Measurements from ENCODE around the gene EXOSC9. TPM values are rescaled to one million over a fixed set of nuclear protein-coding genes. Genes with fewer than 3 reads are reported as not detected.

Gene EXOSC9
- polyA plus RNA-seq, 4 donors: 47.5 to 62.7 (median 52.2) TPM

DNA sequence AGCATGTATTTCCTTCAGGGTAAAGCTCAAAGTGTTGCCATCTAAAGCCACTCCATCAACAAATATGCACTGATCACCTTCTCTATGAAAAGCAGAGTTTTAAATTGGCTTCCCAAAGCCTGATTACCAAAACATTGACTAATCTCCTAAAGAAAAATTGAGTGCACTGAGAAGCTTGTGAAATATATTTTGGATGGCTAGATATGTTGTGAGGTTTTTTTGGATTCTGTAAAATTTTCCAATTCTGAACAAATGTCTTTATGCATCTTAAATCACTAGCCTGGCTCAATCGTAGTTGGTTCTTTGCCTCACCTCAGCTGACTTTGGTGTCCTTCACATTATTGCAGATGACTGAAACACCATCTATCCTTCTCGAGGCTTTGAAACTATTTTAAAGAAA is 14.9 kb upstream of the EXOSC9 start:
- DNase-seq (ENCODE audit: low read depth in 4 of 4, low spot score in 3 of 4): no peak

DNA sequence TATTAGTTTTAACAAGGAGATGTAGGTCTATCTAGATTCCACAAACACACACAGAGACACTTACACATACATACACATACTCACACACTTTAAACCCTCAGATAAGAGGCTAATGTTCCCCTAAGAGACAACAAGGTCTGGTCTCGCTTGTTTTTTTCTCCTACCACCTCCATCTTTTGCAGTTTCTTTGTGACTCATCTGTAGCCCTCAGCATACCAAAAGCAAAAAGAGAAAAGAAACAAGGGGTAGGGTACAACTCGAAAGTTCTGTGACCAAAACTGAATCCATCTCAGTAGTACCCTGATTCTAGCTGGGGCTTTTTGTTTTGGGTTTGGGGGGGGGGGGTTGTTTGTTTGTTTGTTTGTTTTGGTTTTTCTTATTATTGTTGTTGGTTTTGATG is 12.2 kb upstream of the EXOSC9 start:
- no peak for DNase-seq (ENCODE audit: low read depth in 4 of 4, low spot score in 3 of 4)

DNA sequence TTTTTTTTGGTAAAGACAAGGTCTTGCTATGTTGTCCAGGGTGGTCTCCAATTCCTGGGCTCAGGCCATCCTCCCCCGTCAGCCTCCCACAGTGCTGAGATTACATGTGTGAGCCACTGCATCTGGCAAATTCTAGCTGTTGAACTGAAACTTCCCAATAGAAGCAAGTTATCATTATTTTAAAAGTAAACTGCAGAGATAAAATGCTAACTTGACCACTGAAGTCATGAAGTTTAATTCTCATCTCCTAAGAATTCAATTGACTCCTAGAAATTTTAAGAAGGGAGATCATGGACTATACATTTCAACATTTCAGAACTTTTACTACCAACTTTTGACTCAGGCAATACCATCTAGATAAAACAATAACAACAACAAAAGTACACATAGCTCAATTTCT is 11.7 kb upstream of the EXOSC9 start:
- no peak for DNase-seq (ENCODE audit: low read depth in 4 of 4, low spot score in 3 of 4)

- no peak for DNase-seq (ENCODE audit: low read depth in 4 of 4, low spot score in 3 of 4)
Observed at GRCh38 chr4:121789960-121790829, 10.9 kb upstream of the EXOSC9 start.

- DNase-seq (ENCODE audit: low read depth in 4 of 4, low spot score in 3 of 4): no peak
Observed at GRCh38 chr4:121790976-121791375, 10.1 kb upstream of the EXOSC9 start.

- no peak for DNase-seq (ENCODE audit: low read depth in 4 of 4, low spot score in 3 of 4)
Observed at GRCh38 chr4:121791481-121791880, 9.6 kb upstream of the EXOSC9 start.

DNA sequence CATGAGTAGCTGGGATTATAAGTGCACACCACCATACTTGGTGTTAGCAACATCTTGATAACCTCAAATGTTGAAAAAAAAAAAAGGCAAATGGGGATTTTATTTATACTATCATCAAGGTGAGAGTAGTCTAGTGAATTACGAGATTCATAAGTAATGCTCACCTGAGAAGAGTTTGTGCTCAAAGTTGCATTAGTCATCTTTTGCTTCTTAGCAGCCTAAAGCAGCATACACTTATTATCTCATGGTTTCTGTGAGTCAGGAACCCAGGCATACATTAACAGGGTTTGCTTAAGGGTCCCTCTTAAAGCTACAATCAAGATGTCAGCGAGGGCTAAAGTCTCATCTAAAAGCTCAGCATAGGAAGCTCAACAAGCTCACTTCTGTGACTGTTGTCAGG is 8.2 kb upstream of the EXOSC9 start:
- DNase-seq (ENCODE audit: low read depth in 4 of 4, low spot score in 3 of 4): no peak

- DNase-seq (ENCODE audit: low read depth in 4 of 4, low spot score in 3 of 4): no peak
Observed at GRCh38 chr4:121794505-121795188, 6.5 kb upstream of the EXOSC9 start.

DNA sequence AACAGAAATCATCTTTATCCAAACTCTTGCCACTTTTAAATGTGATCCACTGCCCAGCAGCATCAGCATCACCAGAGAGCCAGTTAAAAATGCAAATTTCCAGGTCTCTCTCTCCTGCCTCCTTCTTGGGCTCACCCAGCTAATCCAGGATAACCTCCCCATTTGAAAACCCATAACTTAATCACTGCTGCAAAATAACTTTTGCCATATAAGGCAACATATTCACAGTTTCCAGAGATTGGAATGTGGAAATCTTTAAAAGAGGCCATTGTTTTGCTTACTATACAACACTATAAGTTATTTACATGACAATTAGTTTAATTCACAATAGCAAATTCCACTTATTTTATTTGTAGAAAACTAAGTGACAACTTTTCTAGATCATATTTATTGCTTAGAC is 4.8 kb upstream of the EXOSC9 start:
- DNase-seq (ENCODE audit: low read depth in 4 of 4, low spot score in 3 of 4): no peak

DNA sequence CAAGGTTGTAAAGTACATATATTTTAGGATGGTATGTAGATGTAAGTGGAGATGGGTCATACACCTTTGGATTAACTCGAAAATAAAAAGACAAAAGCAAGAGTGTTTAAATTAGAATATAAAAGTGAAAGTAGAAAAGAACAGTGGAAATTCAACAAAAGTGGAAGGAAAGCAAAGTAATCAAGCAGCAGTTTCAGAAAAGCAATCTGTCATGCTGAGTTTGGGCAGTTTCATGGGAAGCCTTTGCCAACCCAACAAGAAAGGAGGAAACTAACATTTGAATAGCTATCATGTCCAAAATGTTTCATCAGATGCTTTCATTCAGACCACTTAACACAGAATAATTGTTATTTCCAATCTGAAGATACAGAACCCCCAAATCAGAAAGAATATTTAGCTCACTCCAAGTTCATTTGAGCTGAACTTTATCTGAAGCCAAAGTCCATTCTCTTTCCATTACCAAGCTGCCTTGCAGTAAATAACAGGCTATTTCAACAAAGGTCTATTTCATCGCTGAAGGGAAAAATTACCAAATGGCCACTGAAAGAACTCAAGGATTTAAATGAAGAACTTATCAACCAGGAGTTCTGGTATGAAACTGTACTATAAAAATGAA is 1.8 kb upstream of the EXOSC9 start:
- DNase-seq (ENCODE audit: low read depth in 4 of 4, low spot score in 3 of 4): no peak

GRCh38 chr4:121799867-121800501 is 1.1 kb upstream of the EXOSC9 start:
- no peak for DNase-seq (ENCODE audit: low read depth in 4 of 4, low spot score in 3 of 4)

DNA sequence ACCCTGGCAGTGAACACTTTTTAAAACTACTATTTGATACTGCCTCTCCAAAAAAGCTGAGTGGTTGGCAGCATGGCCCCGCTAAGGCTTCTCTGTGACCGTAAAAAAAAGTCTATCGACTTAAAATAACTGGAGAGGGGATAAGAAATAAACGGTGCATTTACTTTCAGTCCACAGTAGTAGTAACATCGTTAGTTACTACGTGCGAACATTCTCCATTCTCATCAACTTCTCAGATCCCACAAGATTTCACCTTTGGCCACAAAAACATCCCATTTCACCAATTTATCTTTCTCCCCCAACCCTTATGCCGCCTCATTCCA is 524 bp upstream of the EXOSC9 start:
- no peak for DNase-seq (ENCODE audit: low read depth in 4 of 4, low spot score in 3 of 4)

GRCh38 chr4:121801715-121802075 is 572 bp downstream of the EXOSC9 start:
- DNase-seq (ENCODE audit: low read depth in 4 of 4, low spot score in 3 of 4): no peak

GRCh38 chr4:121806411-121806810 is 5.3 kb downstream of the EXOSC9 start:
- DNase-seq (ENCODE audit: low read depth in 4 of 4, low spot score in 3 of 4): no peak

- no peak for DNase-seq (ENCODE audit: low read depth in 4 of 4, low spot score in 3 of 4)
Observed at GRCh38 chr4:121811122-121811521, 10.0 kb downstream of the EXOSC9 start.

GRCh38 chr4:121814756-121815155 is 13.6 kb downstream of the EXOSC9 start:
- DNase-seq (ENCODE audit: low read depth in 4 of 4, low spot score in 3 of 4): no peak

DNA sequence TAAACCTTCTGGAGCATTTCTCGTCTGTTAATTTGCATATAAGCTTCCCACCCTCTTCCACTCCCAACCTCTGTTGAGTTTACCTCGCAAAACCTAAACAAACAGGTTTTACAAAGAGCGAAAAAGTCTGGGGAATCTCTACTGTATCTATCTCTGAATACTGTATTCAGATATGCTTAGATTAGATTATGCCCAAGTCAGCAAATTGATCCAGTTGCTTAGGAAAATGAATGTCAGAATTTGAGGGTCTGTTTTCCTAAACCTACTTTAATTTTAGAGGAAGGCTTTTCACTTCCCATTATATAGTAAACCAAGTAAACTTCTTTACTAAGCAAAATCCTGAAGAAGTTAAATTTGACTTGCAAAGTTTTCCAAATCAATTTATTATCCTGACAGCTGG is 15.9 kb downstream of the EXOSC9 start:
- DNase-seq (ENCODE audit: low read depth in 4 of 4, low spot score in 3 of 4): no peak

DNA sequence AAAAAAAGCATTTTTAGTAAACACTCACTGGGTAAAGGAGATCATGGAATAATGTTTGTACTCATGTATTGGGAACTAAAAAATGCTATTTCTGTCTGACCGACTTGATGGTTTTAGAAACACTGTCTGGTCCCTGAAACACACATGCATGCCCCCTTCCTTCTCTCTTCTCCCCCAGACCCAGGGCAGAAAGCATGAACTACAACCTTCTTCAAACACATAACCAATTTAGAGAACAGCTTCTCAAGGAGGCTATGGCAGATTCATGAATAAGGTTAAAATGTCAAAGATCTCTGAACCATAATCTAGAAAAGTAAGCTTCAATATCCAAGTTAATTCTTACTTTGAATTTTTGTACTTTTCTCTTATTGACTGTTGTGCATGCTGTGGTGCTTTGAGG is 16.6 kb downstream of the EXOSC9 start:
- DNase-seq (ENCODE audit: low read depth in 4 of 4, low spot score in 3 of 4): no peak

GRCh38 chr4:121818215-121818614 is 17.1 kb downstream of the EXOSC9 start:
- no peak for DNase-seq (ENCODE audit: low read depth in 4 of 4, low spot score in 3 of 4)

- no peak for DNase-seq (ENCODE audit: low read depth in 4 of 4, low spot score in 3 of 4)
Observed at GRCh38 chr4:121819216-121819965, 18.3 kb downstream of the EXOSC9 start.

DNA sequence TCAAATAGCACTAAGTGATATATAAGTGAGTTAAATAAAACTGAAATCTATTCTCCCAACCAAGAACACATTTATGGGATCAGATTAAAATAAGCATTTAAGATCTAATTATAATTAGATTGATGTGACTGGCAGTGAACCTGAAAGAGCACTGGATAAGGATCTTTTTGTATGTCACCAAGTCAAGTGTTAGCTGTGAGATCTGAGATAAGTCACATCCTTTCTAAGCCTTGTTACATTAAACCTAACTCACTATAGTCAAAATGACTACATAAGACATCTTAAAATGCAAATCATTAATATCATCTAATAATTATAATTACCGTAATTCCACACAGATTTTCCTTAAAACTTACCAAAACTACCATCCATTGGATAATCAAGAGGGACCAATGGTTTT is 20.9 kb downstream of the EXOSC9 start:
- no peak for DNase-seq (ENCODE audit: low read depth in 4 of 4, low spot score in 3 of 4)

Data from left renal pelvis (tissue), 4 donors.